Measurements from ENCODE around the gene IQSEC1.
A peak's percentile ranks its signal among the peaks of the same experiment; 100 is the strongest.

The IQSEC1 gene

GRCh38 chr3:12902181-12902999 lies 170.8 kb downstream of the IQSEC1 start:
- DNase-seq, result no peak

GRCh38 chr3:12901623-12902045 lies 171.6 kb downstream of the IQSEC1 start:
- DNase-seq, result no peak

GRCh38 chr3:12900885-12901411 lies 172.3 kb downstream of the IQSEC1 start:
- no peak for DNase-seq

GRCh38 chr3:12898965-12899755 lies 174.1 kb downstream of the IQSEC1 start:
- DNase-seq, result no peak

GRCh38 chr3:12898290-12898964 lies 174.8 kb downstream of the IQSEC1 start:
- DNase-seq, result no peak

GRCh38 chr3:12897381-12898289 lies 175.6 kb downstream of the IQSEC1 start:
- DNase-seq, result peak; percentile 2

GRCh38 chr3:12896063-12896985 lies 176.9 kb downstream of the IQSEC1 start:
- DNase-seq, result no peak

- no peak for DNase-seq
Measured at GRCh38 chr3:12895391-12896062, 177.7 kb downstream of the IQSEC1 start.

GRCh38 chr3:12894629-12895028 lies 178.6 kb downstream of the IQSEC1 start:
- DNase-seq, result no peak

GRCh38 chr3:12893852-12894251 lies 179.4 kb downstream of the IQSEC1 start:
- DNase-seq, result no peak

GRCh38 chr3:12893247-12893646 lies 180.0 kb downstream of the IQSEC1 start:
- no peak for DNase-seq

GRCh38 chr3:12892840-12893189 lies 180.4 kb downstream of the IQSEC1 start:
- DNase-seq, result no peak

- DNase-seq, result peak; percentile 12
Measured at GRCh38 chr3:12891985-12892839, 181.0 kb downstream of the IQSEC1 start.

- DNase-seq, result no peak
Measured at GRCh38 chr3:12891391-12891984, 181.7 kb downstream of the IQSEC1 start.

- no peak for DNase-seq
Measured at GRCh38 chr3:12890610-12891390, 182.4 kb downstream of the IQSEC1 start.

GRCh38 chr3:12886736-12887135 lies 186.5 kb downstream of the IQSEC1 start:
- no peak for DNase-seq

GRCh38 chr3:12886106-12886679 lies 187.0 kb downstream of the IQSEC1 start:
- no peak for DNase-seq

- no peak for DNase-seq
Measured at GRCh38 chr3:12885583-12885930, 187.7 kb downstream of the IQSEC1 start.

All from NCI-H774 (cell line).